ENCODE measurements around the gene LCMT1. TPM values are rescaled to one million over a fixed set of nuclear protein-coding genes. Genes with fewer than 3 reads are reported as not detected.

The LCMT1 gene
- total and polyA plus RNA-seq, 9 donors: 29.4 to 58.9 (median 38.3) TPM

DNA sequence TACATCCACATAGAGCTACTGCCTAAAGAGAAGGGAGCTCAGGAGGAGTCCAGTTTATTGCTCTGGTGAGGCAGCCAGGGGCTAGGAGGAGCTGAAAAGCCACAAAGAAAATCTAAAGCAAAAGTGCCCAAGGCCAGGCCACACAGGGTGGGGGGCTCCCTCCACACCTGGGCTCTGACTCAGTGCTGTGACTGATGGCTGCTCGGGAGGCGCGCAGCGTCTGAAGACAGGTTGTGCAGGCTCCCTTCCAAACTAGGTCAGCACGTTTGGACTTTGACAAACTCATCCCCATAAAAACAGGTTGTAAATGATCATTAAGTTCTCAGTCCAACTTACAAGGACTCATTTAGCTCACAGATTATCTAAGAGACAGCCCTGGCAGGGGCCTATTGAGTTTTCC is 22.2 kb upstream of the LCMT1 start:
- intact Hi-C loops (cut with DNase I): no loop called here
- Histone ChIP-seq H3K4me1 (ENCODE audit: insufficient read depth) (no peaks in the 10 kb centered on the region), H3K27me3 (no peaks in the 10 kb centered on the region), H3K4me3 (no peak overlapping the region), H3K36me3 (no peaks in the 10 kb centered on the region), H3K9me3 (no peaks in the 10 kb centered on the region), H3K27ac (no peak overlapping the region)
- no peak for TF ChIP-seq EP300 (IDR thresholded peaks at IDR 0.05)
- TF ChIP-seq POLR2A (IDR thresholded peaks at IDR 0.05): no peak
- TF ChIP-seq CTCF (IDR thresholded peaks at IDR 0.05): no peak
- WGBS, 3 donors: 63 to 70% (median 66%) methylated on average over 5 of the region's 5 CpGs
- DNase-seq: no peak

DNA sequence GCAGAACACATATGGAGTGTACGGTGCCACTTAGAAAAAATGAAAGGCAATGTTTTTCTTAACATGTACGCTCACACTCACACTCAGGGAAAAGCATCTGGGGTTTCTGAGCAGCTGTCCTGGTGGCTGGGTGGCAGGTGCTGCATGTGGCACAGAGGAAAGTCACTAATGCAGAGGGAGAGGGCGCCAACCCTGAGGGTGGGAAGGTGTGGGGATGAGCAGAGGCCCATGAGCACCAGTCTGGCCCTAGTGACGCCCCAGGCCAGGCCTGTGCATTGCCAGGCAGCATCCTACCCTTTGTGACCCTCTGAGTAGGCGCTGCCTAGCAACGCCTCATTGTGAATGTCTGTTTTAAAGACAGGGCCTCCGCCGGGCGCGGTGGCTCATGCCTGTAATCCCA is 19.1 kb upstream of the LCMT1 start:
- Histone ChIP-seq H3K27ac (no peak overlapping the region), H3K9me3 (no peaks in the 10 kb centered on the region), H3K36me3 (no peaks in the 10 kb centered on the region), H3K27me3 (no peaks in the 10 kb centered on the region), H3K4me1 (ENCODE audit: insufficient read depth) (no peaks in the 10 kb centered on the region), H3K4me3 (no peak overlapping the region)
- no peak for TF ChIP-seq POLR2A (IDR thresholded peaks at IDR 0.05)
- no peak for TF ChIP-seq EP300 (IDR thresholded peaks at IDR 0.05)
- intact Hi-C loops (cut with DNase I): no loop called here
- WGBS, 3 donors: 79 to 87% (median 79%) methylated on average over 7 to 10 of the region's 10 CpGs
- DNase-seq: no peak

- no peak for DNase-seq
- no peaks in the 10 kb centered on the region for H3K27me3 ChIP-seq
- no peak for TF ChIP-seq CTCF (IDR thresholded peaks at IDR 0.05)
- intact Hi-C loops (cut with DNase I): no loop called here
- no peaks in the 10 kb centered on the region for H3K4me1 ChIP-seq (ENCODE audit: insufficient read depth)
- H3K36me3 ChIP-seq: no peaks in the 10 kb centered on the region
- no peak overlapping the region for H3K4me3 ChIP-seq
- no peak overlapping the region for H3K27ac ChIP-seq
- whole genome bisulfite sequencing, 3 donors: 87 to 92% (median 88%) methylated on average over 10 of the region's 10 CpGs
- H3K9me3 ChIP-seq: no peaks in the 10 kb centered on the region
Observed at GRCh38 chr16:25093208-25094061, 18.1 kb upstream of the LCMT1 start.

DNA sequence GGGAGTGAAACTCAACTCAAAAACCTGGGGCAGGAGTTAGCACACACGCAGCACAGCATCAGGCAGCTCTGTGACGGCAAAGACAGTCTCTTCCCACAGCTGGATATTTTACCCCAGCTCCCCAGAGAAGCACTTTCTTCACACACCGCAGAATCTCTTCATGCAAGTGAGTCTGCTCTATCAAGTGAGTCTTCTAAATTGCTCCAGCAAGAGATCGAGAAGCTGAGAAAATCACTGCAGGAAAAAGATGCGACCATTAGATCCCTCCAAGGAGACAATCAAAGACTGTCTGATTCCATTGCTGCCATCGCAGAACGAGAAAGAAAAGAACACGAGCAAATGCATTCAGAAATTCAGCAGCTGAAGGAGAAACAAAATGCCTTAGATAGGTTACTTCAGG is 16.9 kb upstream of the LCMT1 start:
- H3K4me3 ChIP-seq: no peak overlapping the region
- intact Hi-C loops (cut with DNase I): no loop called here
- 64 to 66% (median 65%) methylated on average over 8 of the region's 8 CpGs for whole genome bisulfite sequencing, 3 donors
- H3K4me1 ChIP-seq (ENCODE audit: insufficient read depth): no peaks in the 10 kb centered on the region
- H3K27ac ChIP-seq: no peak overlapping the region
- H3K36me3 ChIP-seq: no peaks in the 10 kb centered on the region
- H3K9me3 ChIP-seq: no peaks in the 10 kb centered on the region
- TF ChIP-seq EP300 (IDR thresholded peaks at IDR 0.05): no peak
- no peak for TF ChIP-seq POLR2A (IDR thresholded peaks at IDR 0.05)
- TF ChIP-seq CTCF (IDR thresholded peaks at IDR 0.05): no peak
- H3K27me3 ChIP-seq: no peaks in the 10 kb centered on the region
- no peak for DNase-seq

DNA sequence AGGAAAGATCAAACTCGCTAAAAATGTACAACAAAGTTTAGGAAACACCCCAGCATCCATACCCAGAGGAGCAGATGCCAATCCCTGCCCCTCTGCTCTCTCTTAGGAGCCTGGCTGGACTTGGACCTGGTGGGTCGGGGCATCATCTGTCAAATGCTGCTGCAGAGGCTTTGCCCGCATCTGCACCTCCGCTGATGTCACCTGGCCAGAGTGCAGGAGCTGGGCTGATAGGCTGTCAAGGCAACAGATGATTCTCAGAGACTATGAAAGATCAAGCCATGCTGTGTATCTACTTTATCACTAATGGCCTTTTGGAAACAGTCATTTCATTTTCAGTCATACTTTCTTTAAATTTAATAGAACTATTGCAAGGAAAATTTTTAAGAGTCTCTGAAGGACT is 15.9 kb upstream of the LCMT1 start:
- Histone ChIP-seq H3K4me3 (no peak overlapping the region), H3K9me3 (no peaks in the 10 kb centered on the region), H3K27ac (no peak overlapping the region), H3K36me3 (no peaks in the 10 kb centered on the region), H3K27me3 (no peaks in the 10 kb centered on the region), H3K4me1 (ENCODE audit: insufficient read depth) (no peaks in the 10 kb centered on the region)
- intact Hi-C loops (cut with DNase I): no loop called here
- TF ChIP-seq CTCF (IDR thresholded peaks at IDR 0.05) (no peak), POLR2A (IDR thresholded peaks at IDR 0.05) (no peak), EP300 (IDR thresholded peaks at IDR 0.05) (no peak)
- WGBS, 3 donors: 64 to 71% (median 66%) methylated on average over 4 of the region's 4 CpGs
- DNase-seq: no peak

All from ovary (tissue), 9 donors.